ENCODE measurements around the gene TOR1A.
"Not testable (repeated sequence)": the region's sequence is repeated elsewhere in the genome, so short reads cannot be mapped to it uniquely, and the experiment has no call there.

GRCh38 chr9:129776096-129776495 is 47.8 kb downstream of the TOR1A start:
- not testable (repeated sequence) for TF ChIP-seq CTCF (IDR thresholded peaks at IDR 0.05 in 4 of 5, conservative IDR thresholded peaks at IDR 0.05 in 1 of 5); POLR2A (IDR thresholded peaks at IDR 0.05)

Data from gastrocnemius medialis (tissue), 4 donors.